HG03378 (cell line): ENCODE data around the gene NMRK2.
"Not testable (repeated sequence)": the region's sequence is repeated elsewhere in the genome, so short reads cannot be mapped to it uniquely, and the experiment has no call there.

Experiments
- ATAC-seq: cut with Tn5 transposase; IDR thresholded peaks from one replicate; pipeline ENCODE4 v1.9.1; 2021; ENCODE audit warnings: mild to moderate bottlenecking, moderate library complexity; ENCODE audit not compliant: unreplicated experiment

NMRK2 gene

GRCh38 chr19:3936506-3937442, 3.9 kb downstream of the NMRK2 start:
- ATAC-seq: no peak

- not testable (repeated sequence) for ATAC-seq
These were observed 5.6 kb downstream of the NMRK2 start for GRCh38 chr19:3938300-3938950.

GRCh38 chr19:3942790-3943409, 10.0 kb downstream of the NMRK2 start:
- ATAC-seq: no peak

- no peak for ATAC-seq
These were observed 11.3 kb downstream of the NMRK2 start for GRCh38 chr19:3944018-3944721.

- no peak for ATAC-seq
These were observed 13.0 kb downstream of the NMRK2 start for GRCh38 chr19:3945838-3946237.

GRCh38 chr19:3947316-3947933, 14.6 kb downstream of the NMRK2 start:
- ATAC-seq: not testable (repeated sequence)

- ATAC-seq: no peak
These were observed 16.4 kb downstream of the NMRK2 start for GRCh38 chr19:3949294-3949693.

GRCh38 chr19:3949997-3950859, 17.4 kb downstream of the NMRK2 start:
- ATAC-seq: no peak

- ATAC-seq: no peak
These were observed 18.3 kb downstream of the NMRK2 start for GRCh38 chr19:3950871-3951861.

GRCh38 chr19:3952755-3953276, 19.9 kb downstream of the NMRK2 start:
- ATAC-seq: not testable (repeated sequence)

GRCh38 chr19:3954107-3954506, 21.2 kb downstream of the NMRK2 start:
- no peak for ATAC-seq

- ATAC-seq: not testable (repeated sequence)
These were observed 22.4 kb downstream of the NMRK2 start for GRCh38 chr19:3955276-3955675.

- ATAC-seq: no peak
These were observed 22.8 kb downstream of the NMRK2 start for GRCh38 chr19:3955688-3956087.

GRCh38 chr19:3958836-3959765, 26.2 kb downstream of the NMRK2 start:
- no peak for ATAC-seq

- ATAC-seq: no peak
These were observed 26.9 kb downstream of the NMRK2 start for GRCh38 chr19:3959766-3960131.

GRCh38 chr19:3961007-3961406, 28.1 kb downstream of the NMRK2 start:
- no peak for ATAC-seq
